Measurements from ENCODE around the gene MCIDAS.

MCIDAS gene

DNA sequence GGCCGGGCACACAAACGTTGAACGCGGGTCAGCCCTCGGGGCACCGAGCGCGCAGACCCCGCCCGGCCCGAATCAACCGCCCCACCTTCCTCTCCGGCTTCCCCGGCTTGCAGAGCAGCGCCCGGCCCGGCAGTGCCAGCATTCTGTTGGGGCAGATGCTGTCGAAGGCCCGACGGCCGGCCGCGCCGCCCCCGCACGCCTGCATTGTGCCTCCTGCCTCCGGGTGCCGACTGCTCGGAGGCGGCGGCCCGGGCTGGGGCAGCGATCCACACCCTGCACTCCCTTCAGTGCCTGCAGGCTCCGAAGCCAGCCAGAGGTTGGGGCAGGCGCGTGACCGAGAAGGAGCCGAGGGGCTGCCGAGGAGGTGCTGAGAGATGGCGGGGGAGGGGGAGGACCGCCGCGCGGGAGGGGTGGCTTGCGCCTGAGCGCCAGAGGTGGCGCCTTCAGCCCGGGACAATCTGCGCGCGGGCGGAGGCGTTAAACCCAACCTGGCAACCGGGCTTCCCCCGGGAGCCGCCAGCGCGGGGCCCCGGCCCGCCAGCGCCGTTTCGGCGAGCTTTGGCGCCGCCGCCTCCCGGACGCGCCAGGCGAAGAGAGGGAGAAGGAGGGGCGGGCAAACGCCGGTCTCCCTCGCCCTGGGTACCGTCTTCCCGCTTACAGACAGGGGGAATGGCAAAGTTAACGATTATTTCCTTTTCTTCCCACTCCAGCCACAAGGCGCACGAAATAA, at the start of gene MCIDAS:
TSS of gene MCIDAS (minus strand) at position 382 of the 730 bp plus-strand sequence. CDS start at position 205, 177 bp downstream.
- peak within 1 kb of the TSS; percentile 33 for H3K27ac ChIP-seq

GRCh38 chr5:55276771-55277170, 49.7 kb upstream of the MCIDAS start:
- H3K27ac ChIP-seq: no peak overlapping the region
- no peak for TF ChIP-seq ZFX (IDR thresholded peaks at IDR 0.05; ENCODE audit: borderline replicate concordance)
- TF ChIP-seq CTCF (IDR thresholded peaks at IDR 0.05): no peak

More for the DNA sequence above, at the start of gene MCIDAS:
- TF ChIP-seq ZFX (IDR thresholded peaks at IDR 0.05; ENCODE audit: borderline replicate concordance) (no peak), CTCF (IDR thresholded peaks at IDR 0.05) (peak; percentile 31)

DNA sequence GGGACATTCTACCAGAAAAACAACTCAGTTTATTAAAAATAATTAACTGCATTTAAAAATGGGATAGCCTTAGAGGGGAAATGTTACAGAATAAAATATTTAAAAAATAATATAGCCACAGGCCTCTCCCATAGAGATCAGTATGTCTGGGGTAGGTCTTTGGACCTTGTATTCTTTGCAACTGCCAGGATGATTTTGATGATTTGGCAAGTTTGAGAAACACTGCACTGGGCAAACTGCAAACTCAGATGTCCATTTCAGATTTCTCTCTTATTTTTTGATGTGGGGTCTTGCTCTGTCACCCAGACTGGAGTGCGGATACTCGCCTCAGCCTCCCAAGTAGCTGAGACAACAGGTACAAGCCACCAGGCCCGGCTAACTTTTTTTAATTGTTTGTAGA, 31.2 kb upstream of the MCIDAS start:
- no peak overlapping the region for H3K27ac ChIP-seq
- no peak for TF ChIP-seq ZFX (IDR thresholded peaks at IDR 0.05; ENCODE audit: borderline replicate concordance)
- no peak for TF ChIP-seq CTCF (IDR thresholded peaks at IDR 0.05)

DNA sequence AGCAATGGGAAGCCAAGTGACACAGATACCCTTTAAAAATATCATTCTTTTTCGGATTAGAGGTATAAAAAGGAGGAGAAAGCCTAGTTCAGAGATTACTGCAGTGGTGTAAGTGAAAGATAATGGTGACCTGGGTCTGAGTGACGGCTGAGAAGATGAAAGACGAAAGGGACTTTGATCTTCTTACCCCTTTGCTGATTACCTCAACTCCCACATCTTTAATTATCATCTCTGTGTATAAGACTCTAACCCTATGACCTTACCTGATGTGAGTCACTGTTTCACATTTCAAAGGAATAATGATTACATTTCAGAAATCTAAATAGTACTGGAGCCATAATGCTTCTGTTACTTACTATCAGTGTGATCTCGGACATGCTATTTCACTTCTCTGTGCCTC, 27.7 kb upstream of the MCIDAS start:
- H3K27ac ChIP-seq: no peak overlapping the region
- no peak for TF ChIP-seq ZFX (IDR thresholded peaks at IDR 0.05; ENCODE audit: borderline replicate concordance)
- no peak for TF ChIP-seq CTCF (IDR thresholded peaks at IDR 0.05)

DNA sequence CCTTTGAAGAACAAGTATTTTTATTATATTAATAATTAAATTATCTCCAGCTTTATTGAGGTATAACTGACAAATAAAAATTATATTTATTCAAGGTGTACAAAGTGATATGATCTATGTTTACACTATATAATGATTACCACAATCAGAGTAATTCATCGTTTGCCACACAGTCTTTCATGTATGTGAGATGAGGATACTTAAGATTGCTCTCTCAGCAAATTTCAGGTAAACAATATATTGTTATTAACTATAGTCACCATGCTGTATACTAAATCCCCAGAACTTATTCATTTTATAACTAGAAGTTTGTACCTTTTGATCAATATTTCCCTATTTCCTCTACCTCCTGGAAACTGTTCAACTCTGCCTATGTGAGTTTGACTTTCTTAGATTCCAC, 22.9 kb upstream of the MCIDAS start:
- no peak overlapping the region for H3K27ac ChIP-seq
- TF ChIP-seq ZFX (IDR thresholded peaks at IDR 0.05; ENCODE audit: borderline replicate concordance) (no peak), CTCF (IDR thresholded peaks at IDR 0.05) (no peak)

GRCh38 chr5:55241746-55242145, 14.6 kb upstream of the MCIDAS start:
- TF ChIP-seq ZFX (IDR thresholded peaks at IDR 0.05; ENCODE audit: borderline replicate concordance) (no peak), CTCF (IDR thresholded peaks at IDR 0.05) (no peak)
- no peak overlapping the region for H3K27ac ChIP-seq

GRCh38 chr5:55236800-55237199, 9.7 kb upstream of the MCIDAS start:
- TF ChIP-seq CTCF (IDR thresholded peaks at IDR 0.05): no peak
- no peak for TF ChIP-seq ZFX (IDR thresholded peaks at IDR 0.05; ENCODE audit: borderline replicate concordance)
- H3K27ac ChIP-seq: no peak overlapping the region

Data from 22Rv1 (cell line).